ENCODE results near the gene POLD1. TPM values are rescaled to one million over a fixed set of nuclear protein-coding genes. Genes with fewer than 3 reads are reported as not detected.

The POLD1 gene
- total RNA-seq, 2 experiments from 2014 or later, result 190 to 191 TPM

GRCh38 chr19:50368649-50369570, 15.2 kb upstream of the POLD1 start:
- Mint-ChIP-seq H3K27ac (peak overlapping the region; percentile 93), H3K4me1 (ENCODE audit: low read depth) (peaks cover 35% of the 10 kb centered on the region), H3K4me3 (peak overlapping the region; percentile 94), H3K9me3 (no peaks in the 10 kb centered on the region), H3K36me3 (no peaks in the 10 kb centered on the region), H3K27me3 (no peaks in the 10 kb centered on the region)
- POLR2A ChIA-PET, result interaction anchor here (1.0 to 1.9 kb wide), 2 partner anchors 11 to 18 kb away, joined by 3 to 12 read pairs; no protein-coding TSS in a partner anchor
- DNase-seq, result peak; percentile 88
- CTCF ChIA-PET, result interaction anchor here (0.7 to 6.5 kb wide), 17 partner anchors 9 to 728 kb away, joined by 3 to 60 read pairs (median 5); partner anchors contain the start of gene POLD1
- intact Hi-C loops (cut with micrococcal nuclease), result loop anchor here (1.0 to 5.0 kb wide), 4 partner anchors 7 to 117 kb away; partner anchors contain the start of gene NR1H2

GRCh38 chr19:50371914-50372475, 12.2 kb upstream of the POLD1 start:
- intact Hi-C loops (cut with micrococcal nuclease), result no loop called here
- H3K9me3 Mint-ChIP-seq, result no peaks in the 10 kb centered on the region
- ChIA-PET POLR2A (no interaction called here), CTCF (no interaction called here)
- H3K27me3 Mint-ChIP-seq, result no peaks in the 10 kb centered on the region
- H3K4me3 Mint-ChIP-seq, result no peak overlapping the region
- peaks cover 3% of the 10 kb centered on the region for H3K36me3 Mint-ChIP-seq
- no peak overlapping the region for H3K27ac Mint-ChIP-seq
- peaks cover 29% of the 10 kb centered on the region for H3K4me1 Mint-ChIP-seq (ENCODE audit: low read depth)
- no peak for DNase-seq

- ChIA-PET POLR2A (interaction anchor here (0.9 to 1.0 kb wide), 3 partner anchors 14 to 135 kb away, joined by 3 to 6 read pairs (median 5); partner anchors contain the start of gene JOSD2), CTCF (interaction anchor here (0.6 to 1.8 kb wide), 9 partner anchors 10 to 548 kb away, joined by 3 to 18 read pairs (median 4); partner anchors contain the start of gene KCNC3)
- no peaks in the 10 kb centered on the region for H3K27me3 Mint-ChIP-seq
- peaks cover 29% of the 10 kb centered on the region for H3K36me3 Mint-ChIP-seq
- H3K4me1 Mint-ChIP-seq (ENCODE audit: low read depth), result peaks cover 21% of the 10 kb centered on the region
- no peaks in the 10 kb centered on the region for H3K9me3 Mint-ChIP-seq
- peak; percentile 96 for DNase-seq
- peak within 1 kb of the TSS; percentile 91 for H3K4me3 Mint-ChIP-seq
- peak within 1 kb of the TSS; percentile 98 for H3K27ac Mint-ChIP-seq
- intact Hi-C loops (cut with micrococcal nuclease), result loop anchor here (1.0 to 2.0 kb wide), 5 partner anchors 8 to 100 kb away; partner anchors contain the start of genes EMC10, GARIN5A and POLD1
These were observed 7.7 kb upstream of the POLD1 start, which contains the start of gene NR1H2 for GRCh38 chr19:50376166-50377050. Gene NR1H2, plus strand, starts transcription at chr19:50376457. Its CDS starts 1,149 bp downstream, at chr19:50377606.

GRCh38 chr19:50377051-50377461, 7.1 kb upstream of the POLD1 start:
- Mint-ChIP-seq H3K27me3 (no peaks in the 10 kb centered on the region), H3K36me3 (peaks cover 30% of the 10 kb centered on the region), H3K4me1 (ENCODE audit: low read depth) (peaks cover 21% of the 10 kb centered on the region), H3K27ac (peak overlapping the region; percentile 61), H3K4me3 (peak overlapping the region; percentile 56), H3K9me3 (no peaks in the 10 kb centered on the region)
- ChIA-PET CTCF (no interaction called here), POLR2A (interaction anchor here (1.1 kb wide), 1 partner anchor 19 kb away, joined by 3 read pairs; no protein-coding TSS in a partner anchor)
- DNase-seq, result peak; percentile 64
- intact Hi-C loops (cut with micrococcal nuclease), result loop anchor here (2.0 kb wide), 1 partner anchor 100 kb away; the partner anchor contains the start of genes EMC10 and GARIN5A

GRCh38 chr19:50377517-50377916, 6.6 kb upstream of the POLD1 start:
- DNase-seq, result no peak
- ChIA-PET POLR2A (interaction anchor here (1.1 kb wide), 1 partner anchor 20 kb away, joined by 3 read pairs; no protein-coding TSS in a partner anchor), CTCF (no interaction called here)
- no peaks in the 10 kb centered on the region for H3K27me3 Mint-ChIP-seq
- H3K36me3 Mint-ChIP-seq, result peaks cover 30% of the 10 kb centered on the region
- H3K4me3 Mint-ChIP-seq, result peak overlapping the region; percentile 56
- H3K27ac Mint-ChIP-seq, result peak overlapping the region; percentile 16
- intact Hi-C loops (cut with micrococcal nuclease), result loop anchor here (2.0 kb wide), 1 partner anchor 99 kb away; the partner anchor contains the start of genes EMC10 and GARIN5A
- no peaks in the 10 kb centered on the region for H3K9me3 Mint-ChIP-seq
- H3K4me1 Mint-ChIP-seq (ENCODE audit: low read depth), result peaks cover 21% of the 10 kb centered on the region

- Mint-ChIP-seq H3K4me1 (ENCODE audit: low read depth) (peaks cover 25% of the 10 kb centered on the region), H3K36me3 (peaks cover 30% of the 10 kb centered on the region), H3K27me3 (no peaks in the 10 kb centered on the region), H3K9me3 (no peaks in the 10 kb centered on the region), H3K27ac (no peak overlapping the region), H3K4me3 (peak overlapping the region; percentile 1)
- DNase-seq, result no peak
- intact Hi-C loops (cut with micrococcal nuclease), result no loop called here
- ChIA-PET POLR2A (interaction anchor here (1.1 kb wide), 1 partner anchor 20 kb away, joined by 3 read pairs; no protein-coding TSS in a partner anchor), CTCF (no interaction called here)
These were observed 5.8 kb upstream of the POLD1 start for GRCh38 chr19:50378169-50378862.

GRCh38 chr19:50378863-50379236, 5.3 kb upstream of the POLD1 start:
- CTCF ChIA-PET, result no interaction called here
- intact Hi-C loops (cut with micrococcal nuclease), result no loop called here
- Mint-ChIP-seq H3K36me3 (peaks cover 30% of the 10 kb centered on the region), H3K27ac (no peak overlapping the region), H3K4me1 (ENCODE audit: low read depth) (peaks cover 31% of the 10 kb centered on the region), H3K27me3 (no peaks in the 10 kb centered on the region), H3K9me3 (no peaks in the 10 kb centered on the region), H3K4me3 (no peak overlapping the region)
- POLR2A ChIA-PET, result no interaction called here
- no peak for DNase-seq

GRCh38 chr19:50379602-50380001, 4.5 kb upstream of the POLD1 start:
- ChIA-PET POLR2A (no interaction called here), CTCF (no interaction called here)
- Mint-ChIP-seq H3K36me3 (peaks cover 33% of the 10 kb centered on the region), H3K27me3 (no peaks in the 10 kb centered on the region), H3K27ac (no peak overlapping the region), H3K4me3 (no peak overlapping the region), H3K9me3 (no peaks in the 10 kb centered on the region), H3K4me1 (ENCODE audit: low read depth) (peaks cover 32% of the 10 kb centered on the region)
- intact Hi-C loops (cut with micrococcal nuclease), result loop anchor here (5.0 kb wide), 1 partner anchor 438 kb away; no protein-coding TSS in a partner anchor
- no peak for DNase-seq

GRCh38 chr19:50380137-50380536, 4.0 kb upstream of the POLD1 start:
- intact Hi-C loops (cut with micrococcal nuclease), result loop anchor here (5.0 kb wide), 1 partner anchor 437 kb away; no protein-coding TSS in a partner anchor
- POLR2A ChIA-PET, result no interaction called here
- H3K36me3 Mint-ChIP-seq, result peaks cover 38% of the 10 kb centered on the region

GRCh38 chr19:50380751-50381151, 3.4 kb upstream of the POLD1 start:
- CTCF ChIA-PET, result no interaction called here
- intact Hi-C loops (cut with micrococcal nuclease), result loop anchor here (5.0 kb wide), 1 partner anchor 437 kb away; no protein-coding TSS in a partner anchor
- H3K36me3 Mint-ChIP-seq, result peaks cover 40% of the 10 kb centered on the region
- peaks cover 39% of the 10 kb centered on the region for H3K4me1 Mint-ChIP-seq (ENCODE audit: low read depth)
- POLR2A ChIA-PET, result no interaction called here
- H3K27me3 Mint-ChIP-seq, result no peaks in the 10 kb centered on the region
- H3K4me3 Mint-ChIP-seq, result no peak overlapping the region
- DNase-seq, result no peak
- no peak overlapping the region for H3K27ac Mint-ChIP-seq
- no peaks in the 10 kb centered on the region for H3K9me3 Mint-ChIP-seq

More at GRCh38 chr19:50380137-50380536, 4.0 kb upstream of the POLD1 start:
- no peaks in the 10 kb centered on the region for H3K9me3 Mint-ChIP-seq
- CTCF ChIA-PET, result no interaction called here
- no peak for DNase-seq
- H3K27ac Mint-ChIP-seq, result no peak overlapping the region
- H3K4me3 Mint-ChIP-seq, result no peak overlapping the region
- no peaks in the 10 kb centered on the region for H3K27me3 Mint-ChIP-seq
- H3K4me1 Mint-ChIP-seq (ENCODE audit: low read depth), result peaks cover 36% of the 10 kb centered on the region

All from activated CD4-positive, alpha-beta memory T cell treated with anti-CD3 and anti-CD28 coated beads for 36 hours (primary cell).